OCI-LY3 (cell line): ENCODE results near the gene HLA-DQA2.
"Not testable (repeated sequence)": the region's sequence is repeated elsewhere in the genome, so short reads cannot be mapped to it uniquely, and the experiment has no call there.

Experiments used
- H2AFZ ChIP-seq: fragments of 200-600, 300-600 bp; shearing (Covaris generic); 2 replicates; pipeline ENCODE4 v1.6.0; 2014; ENCODE audit warnings: antibody characterized with exemption, low read depth, low read length
- H3K27ac ChIP-seq: fragments of 200-600, 300-600 bp; sonication (generic); 2 replicates; pipeline ENCODE4 v1.5.1; 2014; ENCODE audit warnings: mild to moderate bottlenecking, low read length, moderate library complexity, mixed read lengths
- H3K27me3 ChIP-seq: fragments of 200-600, 300-600 bp; sonication (generic); 2 replicates; pipeline ENCODE4 v1.6.1; 2014; ENCODE audit warnings: low read depth, low read length, mixed read lengths
- H3K36me3 ChIP-seq: fragments of 200-600, 300-600 bp; sonication (generic); replicated peaks from 2 replicates; pipeline ENCODE3; 2014; ENCODE audit warnings: low read depth, low read length, mixed read lengths
- H3K4me1 ChIP-seq: fragments of 300-600, 200-600 bp; sonication (generic); 2 replicates; pipeline ENCODE4 v1.6.1; 2014; ENCODE audit warnings: low read length, mixed read lengths
- H3K4me2 ChIP-seq: fragments of 200-600, 300-600 bp; sonication (generic); 2 replicates; pipeline ENCODE4 v1.6.1; 2014; ENCODE audit warnings: low read length, mixed read lengths
- H3K4me3 ChIP-seq: fragments of 300-600, 200-600 bp; sonication (generic); 2 replicates; pipeline ENCODE4 v1.5.1; 2014; ENCODE audit warnings: antibody characterized with exemption, mild to moderate bottlenecking, low read length, moderate library complexity
- H3K79me2 ChIP-seq: fragments of 300-600, 200-600 bp; shearing (Covaris generic); 2 replicates; pipeline ENCODE4 v1.6.1; 2014; ENCODE audit warnings: mild to moderate bottlenecking, low read length, mixed read lengths
- H3K9ac ChIP-seq: fragments of 300-600, 200-600 bp; shearing (Covaris generic); 2 replicates; pipeline ENCODE4 v1.6.0; 2014; ENCODE audit warnings: mild to moderate bottlenecking, low read length, moderate library complexity
- H3K9me3 ChIP-seq: fragments of 200-600, 300-600 bp; shearing (Covaris generic); 2 replicates; pipeline ENCODE4 v1.6.1; 2014; ENCODE audit warnings: low read length, mixed read lengths; ENCODE audit not compliant: insufficient read depth
- H4K20me1 ChIP-seq: fragments of 200-600, 300-600 bp; sonication (generic); 2 replicates; pipeline ENCODE4 v1.6.1; 2016; ENCODE audit warnings: low read length, mixed read lengths; ENCODE audit not compliant: insufficient read depth
- EZH2phosphoT487 ChIP-seq: fragments of 200-600 bp; shearing (Covaris generic); IDR thresholded peaks from 2 replicates; pipeline ENCODE4 v1.6.1; 2018; ENCODE audit warnings: antibody characterized with exemption, mixed run types, low read depth
- TF ChIP-seq, protein P1 (sequence below): fragments of 200-600, 300-600 bp; sonication (generic); IDR thresholded peaks from 2 replicates; pipeline ENCODE4 v1.5.1; 2014; ENCODE audit warnings: antibody characterized with exemption, low read length, low read depth

HLA-DQA2 gene

DNA sequence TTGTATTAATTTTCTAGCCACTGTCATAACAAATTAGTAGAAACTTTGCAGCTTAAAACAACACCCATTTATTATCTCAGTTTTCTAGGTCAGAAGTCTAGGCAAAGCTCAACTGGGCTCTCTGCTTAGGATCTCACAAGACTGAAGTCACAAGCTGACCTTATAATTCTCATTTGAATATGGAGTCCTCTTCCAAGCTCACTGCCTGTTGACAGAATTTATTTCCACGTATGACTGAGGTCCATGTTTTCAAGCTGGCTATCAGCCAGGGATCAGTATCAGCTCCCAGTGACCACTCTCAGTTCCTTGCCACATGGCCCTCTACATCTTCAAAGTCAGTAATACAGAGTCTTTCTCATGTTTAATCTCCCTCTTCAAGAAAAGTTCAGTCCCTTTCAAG lies 33.9 kb downstream of the HLA-DQA2 start:
- H3K36me3 ChIP-seq, result no peaks in the 10 kb centered on the region
- H2AFZ ChIP-seq, result no peak overlapping the region
- H3K79me2 ChIP-seq, result no peaks in the 10 kb centered on the region
- no peak overlapping the region for H3K27ac ChIP-seq
- H3K4me2 ChIP-seq, result no peak overlapping the region
- TF ChIP-seq EZH2phosphoT487, result no peak
- TF ChIP-seq, protein P1, sequence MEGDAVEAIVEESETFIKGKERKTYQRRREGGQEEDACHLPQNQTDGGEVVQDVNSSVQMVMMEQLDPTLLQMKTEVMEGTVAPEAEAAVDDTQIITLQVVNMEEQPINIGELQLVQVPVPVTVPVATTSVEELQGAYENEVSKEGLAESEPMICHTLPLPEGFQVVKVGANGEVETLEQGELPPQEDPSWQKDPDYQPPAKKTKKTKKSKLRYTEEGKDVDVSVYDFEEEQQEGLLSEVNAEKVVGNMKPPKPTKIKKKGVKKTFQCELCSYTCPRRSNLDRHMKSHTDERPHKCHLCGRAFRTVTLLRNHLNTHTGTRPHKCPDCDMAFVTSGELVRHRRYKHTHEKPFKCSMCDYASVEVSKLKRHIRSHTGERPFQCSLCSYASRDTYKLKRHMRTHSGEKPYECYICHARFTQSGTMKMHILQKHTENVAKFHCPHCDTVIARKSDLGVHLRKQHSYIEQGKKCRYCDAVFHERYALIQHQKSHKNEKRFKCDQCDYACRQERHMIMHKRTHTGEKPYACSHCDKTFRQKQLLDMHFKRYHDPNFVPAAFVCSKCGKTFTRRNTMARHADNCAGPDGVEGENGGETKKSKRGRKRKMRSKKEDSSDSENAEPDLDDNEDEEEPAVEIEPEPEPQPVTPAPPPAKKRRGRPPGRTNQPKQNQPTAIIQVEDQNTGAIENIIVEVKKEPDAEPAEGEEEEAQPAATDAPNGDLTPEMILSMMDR, result no peak
- H3K9me3 ChIP-seq, result no peaks in the 10 kb centered on the region
- peaks cover 8% of the 10 kb centered on the region for H3K4me1 ChIP-seq
- H4K20me1 ChIP-seq, result no peaks in the 10 kb centered on the region
- no peaks in the 10 kb centered on the region; the same call in 1 of the 2 replicates for H3K27me3 ChIP-seq
- H3K4me3 ChIP-seq, result no peak overlapping the region
- H3K9ac ChIP-seq, result no peak overlapping the region

DNA sequence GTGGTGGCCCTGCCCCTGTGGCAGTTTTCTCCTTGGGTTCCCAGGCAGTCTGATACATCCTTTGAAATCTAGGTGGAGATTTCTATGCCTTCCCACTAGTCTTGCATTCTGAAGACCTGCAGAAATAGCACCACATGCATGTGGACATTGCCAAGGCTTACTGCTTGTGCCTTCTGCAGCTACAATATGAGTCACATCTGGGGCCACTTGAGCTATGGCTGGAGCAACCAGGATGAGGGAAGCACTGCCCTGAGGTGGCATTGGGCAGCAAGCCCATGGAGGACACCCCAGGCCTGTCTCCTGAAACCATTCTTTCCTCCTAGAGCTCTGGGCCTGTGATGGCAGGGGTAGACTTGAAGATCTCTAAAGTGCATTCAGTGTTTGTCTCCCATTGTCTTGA lies 37.8 kb downstream of the HLA-DQA2 start:
- Histone ChIP-seq H3K27ac (no peak overlapping the region), H3K9me3 (no peaks in the 10 kb centered on the region), H3K4me3 (no peak overlapping the region), H3K79me2 (no peaks in the 10 kb centered on the region), H3K4me2 (no peak overlapping the region), H3K36me3 (no peaks in the 10 kb centered on the region), H3K27me3 (no peaks in the 10 kb centered on the region), H3K4me1 (peaks cover 16% of the 10 kb centered on the region), H3K9ac (no peak overlapping the region), H4K20me1 (no peaks in the 10 kb centered on the region), H2AFZ (no peak overlapping the region)
- TF ChIP-seq EZH2phosphoT487, result no peak
- TF ChIP-seq, protein P1, result no peak

DNA sequence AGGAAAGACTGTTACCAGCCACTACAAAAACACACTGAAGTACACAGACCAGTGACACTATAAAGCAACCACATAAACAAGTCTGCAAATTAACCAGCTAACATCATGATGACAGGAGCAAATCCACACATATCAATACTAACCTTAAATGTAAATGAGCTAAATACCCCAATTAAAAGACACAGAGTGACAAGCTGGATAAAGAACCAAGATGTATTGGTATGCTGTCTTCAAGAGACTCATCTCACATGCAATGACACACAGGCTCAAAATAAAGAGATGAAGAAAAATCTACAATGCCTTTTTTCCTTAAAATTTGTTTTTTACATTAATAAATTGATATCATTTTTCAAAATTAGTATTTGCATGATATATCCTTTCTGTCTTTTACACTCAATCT lies 41.7 kb downstream of the HLA-DQA2 start:
- H3K9ac ChIP-seq, H3K27ac ChIP-seq, H4K20me1 ChIP-seq, H3K4me3 ChIP-seq, H3K9me3 ChIP-seq, H3K4me2 ChIP-seq, H3K79me2 ChIP-seq, H3K36me3 ChIP-seq, H2AFZ ChIP-seq, H3K27me3 ChIP-seq: not testable (repeated sequence)
- H3K4me1 ChIP-seq, result peaks cover 10% of the 10 kb centered on the region

DNA sequence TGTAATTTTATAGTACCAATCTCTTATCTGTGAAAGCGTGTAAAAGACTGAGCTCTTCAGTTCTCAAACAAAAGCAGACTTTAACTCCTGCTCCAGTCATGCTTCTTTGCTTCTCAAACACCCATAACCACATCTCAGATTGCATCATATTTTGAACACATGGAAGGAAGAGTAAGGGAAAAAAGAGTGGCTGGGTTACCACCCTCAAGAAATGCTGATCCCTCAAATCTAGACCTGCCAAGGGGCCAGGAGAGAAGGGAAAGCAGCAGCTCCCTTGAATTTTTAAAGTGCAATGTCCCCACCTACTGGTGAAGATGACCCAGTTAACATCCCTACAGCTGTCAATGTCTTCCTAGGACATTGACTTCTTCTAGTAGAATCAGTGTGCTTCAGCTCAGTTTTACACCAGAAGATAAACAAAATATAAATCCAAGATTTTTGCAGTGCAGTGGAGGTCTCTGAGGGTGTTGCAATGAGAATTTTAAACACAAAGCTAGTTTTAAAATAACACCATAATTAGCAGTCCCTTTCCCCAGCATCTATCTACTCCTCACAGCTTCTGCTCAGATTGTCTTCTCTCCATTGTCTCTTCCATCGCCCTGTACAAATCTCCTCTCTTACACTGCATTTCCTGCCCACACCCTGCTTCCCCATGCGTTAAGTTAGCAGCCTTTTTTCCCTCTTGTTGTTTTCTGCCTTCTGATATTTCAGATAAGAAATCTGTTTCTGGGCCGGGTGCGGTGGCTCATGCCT lies 44.8 kb downstream of the HLA-DQA2 start:
- no peaks in the 10 kb centered on the region for H3K79me2 ChIP-seq
- H3K36me3 ChIP-seq, result no peaks in the 10 kb centered on the region
- peaks cover under 1% of the 10 kb centered on the region; the same call in 1 of the 2 replicates for H3K4me1 ChIP-seq
- H3K27ac ChIP-seq, result no peak overlapping the region
- no peaks in the 10 kb centered on the region for H4K20me1 ChIP-seq
- H3K4me3 ChIP-seq, result no peak overlapping the region
- H3K27me3 ChIP-seq, result no peaks in the 10 kb centered on the region
- no peak for TF ChIP-seq EZH2phosphoT487
- TF ChIP-seq, protein P1, result peak; percentile 70
- H2AFZ ChIP-seq, result no peak overlapping the region
- no peaks in the 10 kb centered on the region for H3K9me3 ChIP-seq
- no peak overlapping the region for H3K9ac ChIP-seq
- H3K4me2 ChIP-seq, result no peak overlapping the region
